GM13976 (cell line): ENCODE results near the gene LRRC4C.
"Not testable (repeated sequence)": the region's sequence is repeated elsewhere in the genome, so short reads cannot be mapped to it uniquely, and the experiment has no call there.

Source experiments
- DNase-seq: peaks from one replicate; pipeline ENCODE4 v3.0.0; 2012; ENCODE audit warnings: low spot score
- CTCF ChIP-seq: IDR thresholded peaks from 2 replicates; pipeline ENCODE4 v1.5.1; 2012; ENCODE audit warnings: borderline replicate concordance, mild to moderate bottlenecking; ENCODE audit not compliant: insufficient read depth; ENCODE audit errors: extremely low read depth, missing control alignments, control extremely low read depth
- in situ Hi-C: fragments of 300-500 bp; cut with MboI; formaldehyde crosslinking; loops from one replicate; pipeline ENCODE4 v1.12.0; 2022; ENCODE audit warnings: low sequenced_read_pairs, mixed read lengths, inconsistent platforms; ENCODE audit not compliant: unreplicated experiment

The LRRC4C gene

GRCh38 chr11:40958707-40959106 is 500.7 kb downstream of the LRRC4C start:
- in situ Hi-C loops: no loop called here
- no peak for TF ChIP-seq CTCF

DNA sequence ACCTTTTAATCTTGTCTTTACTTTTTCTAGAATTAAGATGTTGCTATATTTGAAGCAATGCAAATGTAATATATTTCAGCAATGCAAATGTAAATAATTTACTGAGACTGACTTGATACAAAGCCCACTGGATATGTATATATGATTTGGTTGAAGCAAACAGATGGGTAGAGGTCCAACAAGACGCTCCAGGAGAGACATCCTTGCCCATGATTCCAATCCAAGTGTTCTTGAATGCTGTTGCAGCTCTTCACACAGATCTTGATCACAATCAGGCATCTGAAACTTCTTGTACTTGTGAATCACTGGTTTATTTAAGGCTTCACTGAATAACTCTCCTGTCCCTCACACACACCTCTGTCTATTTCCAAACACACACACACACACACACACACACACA is 507.0 kb downstream of the LRRC4C start:
- DNase-seq: no peak
- in situ Hi-C loops: no loop called here
- TF ChIP-seq CTCF: no peak

More at GRCh38 chr11:40958707-40959106, 500.7 kb downstream of the LRRC4C start:
- DNase-seq: no peak

DNA sequence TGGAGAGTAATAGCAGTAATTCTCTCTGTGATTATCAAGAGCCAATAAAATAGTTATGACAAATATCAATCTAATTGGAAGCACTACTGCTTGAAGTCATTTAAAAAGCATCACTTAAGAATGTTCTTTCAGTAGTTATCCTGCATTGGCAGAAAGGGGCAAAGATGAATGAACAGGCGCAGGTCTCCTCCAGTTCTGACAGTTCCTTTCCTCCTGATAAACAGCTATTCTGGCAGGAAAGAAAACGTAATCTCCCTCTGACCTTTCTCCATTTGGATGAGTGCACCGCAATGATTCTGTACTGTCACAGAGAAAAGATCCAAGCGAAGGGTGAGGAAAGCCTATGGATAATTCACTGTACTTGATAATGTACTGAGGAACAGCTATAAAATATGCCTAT is 521.5 kb downstream of the LRRC4C start:
- no peak for TF ChIP-seq CTCF
- in situ Hi-C loops: no loop called here

DNA sequence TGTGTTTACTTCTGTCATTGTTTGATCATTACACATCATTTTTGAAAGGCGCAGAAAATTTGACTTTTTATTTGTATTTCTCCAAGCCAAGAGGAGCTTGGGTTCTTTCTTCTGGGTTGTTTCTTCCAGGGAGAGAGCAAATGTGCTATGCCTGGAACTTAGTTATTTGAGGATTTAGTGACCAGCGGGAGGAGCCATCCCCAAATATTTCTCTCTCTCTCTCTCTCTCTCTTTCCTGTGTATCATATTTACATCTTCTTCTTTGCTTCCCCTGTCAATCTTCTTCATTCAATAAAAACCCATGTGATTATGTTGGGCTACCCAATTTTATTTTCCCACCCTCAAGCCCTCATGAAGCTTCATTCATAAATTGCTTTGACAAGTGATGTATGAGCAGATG is 534.5 kb downstream of the LRRC4C start:
- in situ Hi-C loops: no loop called here
- DNase-seq: no peak
- no peak for TF ChIP-seq CTCF

More for the DNA sequence above, 521.5 kb downstream of the LRRC4C start:
- DNase-seq: no peak

- no peak for DNase-seq
- TF ChIP-seq CTCF: no peak
- in situ Hi-C loops: no loop called here
These were observed 538.2 kb downstream of the LRRC4C start for GRCh38 chr11:40921246-40921645.

DNA sequence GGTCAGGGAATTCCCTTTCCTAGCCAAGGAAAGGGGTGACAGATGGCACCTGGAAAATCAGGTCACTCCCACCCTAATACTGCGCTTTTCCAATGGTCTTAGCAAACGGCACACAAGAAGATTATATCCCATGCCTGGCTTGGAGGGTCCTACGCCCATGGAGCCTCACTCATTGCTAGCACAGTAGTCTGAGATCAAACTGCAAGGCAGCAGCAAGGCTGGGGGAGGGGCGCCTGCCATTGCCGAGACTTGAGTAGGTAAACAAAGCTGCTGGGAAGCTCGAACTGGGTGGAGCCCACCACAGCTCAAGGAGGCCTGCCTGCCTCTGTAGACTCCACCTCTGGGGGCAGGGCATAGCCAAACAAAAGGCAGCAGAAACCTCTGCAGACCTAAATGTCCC is 548.7 kb downstream of the LRRC4C start:
- in situ Hi-C loops: not testable (repeated sequence)

GRCh38 chr11:40894501-40894900 is 565.0 kb downstream of the LRRC4C start:
- no peak for DNase-seq
- no peak for TF ChIP-seq CTCF
- in situ Hi-C loops: no loop called here

More for the DNA sequence above, 548.7 kb downstream of the LRRC4C start:
- not testable (repeated sequence) for DNase-seq
